NCI-H345 treated with DMSO at 0.1 percent for 48 hours (cell line): ENCODE measurements around the gene TNFRSF21.
"Not testable (repeated sequence)": the region's sequence is repeated elsewhere in the genome, so short reads cannot be mapped to it uniquely, and the experiment has no call there.

ENCODE experiments used
- DNase-seq: peaks from one replicate; lab custom pipeline; 2025; ENCODE audit not compliant: unreplicated experiment; lab: John Stamatoyannopoulos, UW

The TNFRSF21 gene

GRCh38 chr6:47229255-47229654 lies 80.5 kb downstream of the TNFRSF21 start:
- no peak for DNase-seq

- DNase-seq = not testable (repeated sequence)
These were observed 81.6 kb downstream of the TNFRSF21 start for GRCh38 chr6:47228093-47228492.

- not testable (repeated sequence) for DNase-seq
These were observed 86.5 kb downstream of the TNFRSF21 start for GRCh38 chr6:47223251-47223650.

- DNase-seq = no peak
These were observed 88.1 kb downstream of the TNFRSF21 start for GRCh38 chr6:47221565-47221964.

- DNase-seq = no peak
These were observed 100.1 kb downstream of the TNFRSF21 start for GRCh38 chr6:47209632-47210031.

- no peak for DNase-seq
These were observed 102.4 kb downstream of the TNFRSF21 start for GRCh38 chr6:47207261-47207660.

- DNase-seq = no peak
These were observed 103.1 kb downstream of the TNFRSF21 start for GRCh38 chr6:47206626-47207025.

GRCh38 chr6:47203938-47204611 lies 105.6 kb downstream of the TNFRSF21 start:
- DNase-seq = no peak

- no peak for DNase-seq
These were observed 106.3 kb downstream of the TNFRSF21 start for GRCh38 chr6:47203266-47203937.

- DNase-seq = no peak
These were observed 107.0 kb downstream of the TNFRSF21 start for GRCh38 chr6:47202644-47203205.

GRCh38 chr6:47200536-47201334 lies 109.0 kb downstream of the TNFRSF21 start:
- DNase-seq = no peak

- no peak for DNase-seq
These were observed 111.7 kb downstream of the TNFRSF21 start for GRCh38 chr6:47197682-47198640.

GRCh38 chr6:47196113-47196512 lies 113.6 kb downstream of the TNFRSF21 start:
- DNase-seq = no peak

GRCh38 chr6:47195011-47195650 lies 114.6 kb downstream of the TNFRSF21 start:
- DNase-seq = no peak

GRCh38 chr6:47188588-47189021 lies 121.1 kb downstream of the TNFRSF21 start:
- DNase-seq = no peak

- no peak for DNase-seq
These were observed 121.7 kb downstream of the TNFRSF21 start for GRCh38 chr6:47187893-47188587.

GRCh38 chr6:47187113-47187512 lies 122.6 kb downstream of the TNFRSF21 start:
- DNase-seq = no peak

GRCh38 chr6:47182291-47182957 lies 127.3 kb downstream of the TNFRSF21 start:
- DNase-seq = no peak

GRCh38 chr6:47181681-47182080 lies 128.0 kb downstream of the TNFRSF21 start:
- no peak for DNase-seq
